Tibial nerve (tissue), 3 donors: ENCODE measurements around the gene CTRB2.

Experiments used
- CTCF ChIP-seq, 5 experiments: fragments of 200-600 bp in 3 of 5; fragments of 450-650 bp in 2 of 5; sonication (generic) in 3 of 5; IDR thresholded peaks; one replicate each; pipeline ENCODE4 v1.5.1; 2016 to 2019; ENCODE audit warnings: antibody characterized with exemption in 5 of 5, mild to moderate bottlenecking in 3 of 5, moderate library complexity in 2 of 5
- POLR2A ChIP-seq, 2 donors: fragments of 450-650 bp; IDR thresholded peaks; one replicate each; pipeline ENCODE4 v1.6.1; 2017; ENCODE audit warnings: antibody characterized with exemption in 2 of 2, mild to moderate bottlenecking in 2 of 2, moderate library complexity in 2 of 2

GRCh38 chr16:75243667-75244224 is 36.8 kb upstream of the CTRB2 start:
- TF ChIP-seq CTCF (IDR thresholded peaks at IDR 0.05), result no peak
- no peak for TF ChIP-seq POLR2A (IDR thresholded peaks at IDR 0.05)
